Breast epithelium (tissue), 4 donors: ENCODE data around the gene ACTR1B. TPM values are rescaled to one million over a fixed set of nuclear protein-coding genes. Genes with fewer than 3 reads are reported as not detected.
A peak's percentile ranks its signal among the peaks of the same experiment; 100 is the strongest.

ENCODE experiments used
- DNase-seq, 2 donors: peaks; one replicate each; pipeline ENCODE4 v3.0.0-alpha.2; 2019; ENCODE audit warnings: low spot score in 2 of 2
- H3K27ac ChIP-seq, 2 donors: fragments of 200-600 bp; sonication (generic) in 1 of 2; one replicate each; pipeline ENCODE4 v1.5.1; 2016 to 2019; ENCODE audit warnings: mild to moderate bottlenecking in 1 of 2
- H3K27me3 ChIP-seq, 2 donors: fragments of 200-600 bp; sonication (generic) in 1 of 2; one replicate each; pipeline versions ENCODE4 v1.5.1 to v1.6.0; 2017 to 2019; ENCODE audit warnings: control low read depth in 1 of 2, mild to moderate bottlenecking in 1 of 2
- H3K36me3 ChIP-seq: fragments of 200-600 bp; one replicate; pipeline ENCODE4 v1.5.1; 2019
- H3K4me1 ChIP-seq, 2 donors: fragments of 200-600 bp; sonication (generic); one replicate each; pipeline ENCODE4 v1.5.1; 2016 to 2019; ENCODE audit warnings: control low read depth in 1 of 2
- H3K4me3 ChIP-seq, 3 donors: fragments of 200-600 bp; sonication (generic); 1 replicate in 2 of 3; 2 replicates in 1 of 3; pipeline ENCODE4 v1.5.1; 2016 to 2019; ENCODE audit warnings: mild to moderate bottlenecking in 3 of 3, moderate library complexity in 2 of 3
- H3K9me3 ChIP-seq, 2 donors: fragments of 200-600 bp; sonication (generic) in 1 of 2; one replicate each; pipeline ENCODE4 v1.5.1; 2016 to 2019; ENCODE audit warnings: control low read depth in 1 of 2
- CTCF ChIP-seq, 3 donors: fragments of 450-650 bp; IDR thresholded peaks; one replicate each; pipeline ENCODE4 v1.5.1; 2016 to 2017; ENCODE audit warnings: antibody characterized with exemption in 3 of 3, mild to moderate bottlenecking in 3 of 3, moderate library complexity in 3 of 3
- POLR2A ChIP-seq: fragments of 450-650 bp; IDR thresholded peaks from one replicate; pipeline ENCODE4 v1.6.1; 2016; ENCODE audit warnings: antibody characterized with exemption, mild to moderate bottlenecking, moderate library complexity
- POLR2AphosphoS5 ChIP-seq, 3 donors: sonication (generic); formaldehyde crosslinking; IDR thresholded peaks; one replicate each; pipeline ENCODE4 v1.6.1; 2017; ENCODE audit warnings: antibody characterized with exemption in 3 of 3
- intact Hi-C: fragments of 100-400 bp; cut with DNase I; formaldehyde crosslinking; loops from one replicate; pipeline ENCODE4 v1.15.1; 2023; ENCODE audit warnings: low total_unique reads
- total RNA-seq, 3 donors: library from RNA; depleted of rRNA; stranded (reverse); fragments of >200 nt; gene quantifications; one replicate each; pipeline ENCODE4 v1.1.0, GENCODE V29; 2016

ACTR1B gene
- total RNA-seq, 3 donors from 2014 or later, result 59.6 to 74.6 (median 61.9) TPM

- H3K36me3 ChIP-seq, result no peaks in the 10 kb centered on the region
- H3K4me3 ChIP-seq, result no peak overlapping the region
- H3K27ac ChIP-seq, result no peak overlapping the region
- no peaks in the 10 kb centered on the region for H3K4me1 ChIP-seq
- TF ChIP-seq CTCF (IDR thresholded peaks at IDR 0.05) (no peak), POLR2AphosphoS5 (IDR thresholded peaks at IDR 0.05) (no peak)
- DNase-seq, result peak in 1 of 2 donors; percentile 2
- intact Hi-C loops, result loop anchor here (10.0 kb wide), 1 partner anchor 104 kb away; no protein-coding TSS in a partner anchor
- H3K27me3 ChIP-seq, result no peaks in the 10 kb centered on the region
- H3K9me3 ChIP-seq, result no peaks in the 10 kb centered on the region
Measured at GRCh38 chr2:97698530-97698929, 34.7 kb upstream of the ACTR1B start.

GRCh38 chr2:97697252-97698235, 33.7 kb upstream of the ACTR1B start:
- DNase-seq, result peak; percentile 86 to 91
- H3K27me3 ChIP-seq, result no peaks in the 10 kb centered on the region
- H3K36me3 ChIP-seq, result no peaks in the 10 kb centered on the region
- H3K9me3 ChIP-seq, result no peaks in the 10 kb centered on the region
- intact Hi-C loops, result loop anchor here (10.0 kb wide), 1 partner anchor 103 kb away; no protein-coding TSS in a partner anchor
- H3K27ac ChIP-seq, result no peak overlapping the region
- no peaks in the 10 kb centered on the region for H3K4me1 ChIP-seq
- H3K4me3 ChIP-seq, result no peak overlapping the region
- TF ChIP-seq CTCF (IDR thresholded peaks at IDR 0.05), result peak; percentile 97 to 98 (median 97)
- no peak for TF ChIP-seq POLR2A
- peak in 1 of 3 donors; percentile 65 for TF ChIP-seq POLR2AphosphoS5 (IDR thresholded peaks at IDR 0.05)

GRCh38 chr2:97695744-97696143, 31.9 kb upstream of the ACTR1B start:
- no peak overlapping the region for H3K4me3 ChIP-seq
- no peaks in the 10 kb centered on the region for H3K9me3 ChIP-seq
- no peaks in the 10 kb centered on the region for H3K36me3 ChIP-seq
- no peaks in the 10 kb centered on the region for H3K4me1 ChIP-seq
- intact Hi-C loops, result loop anchor here (10.0 kb wide), 1 partner anchor 101 kb away; no protein-coding TSS in a partner anchor
- TF ChIP-seq POLR2A (no peak), POLR2AphosphoS5 (IDR thresholded peaks at IDR 0.05) (no peak), CTCF (IDR thresholded peaks at IDR 0.05) (no peak)
- H3K27me3 ChIP-seq, result no peaks in the 10 kb centered on the region
- no peak overlapping the region for H3K27ac ChIP-seq
- peak in 1 of 2 donors; percentile 1 for DNase-seq

GRCh38 chr2:97693476-97693875, 29.6 kb upstream of the ACTR1B start:
- Histone ChIP-seq H3K4me1 (no peaks in the 10 kb centered on the region), H3K4me3 (no peak overlapping the region), H3K27me3 (no peaks in the 10 kb centered on the region), H3K9me3 (no peaks in the 10 kb centered on the region), H3K36me3 (no peaks in the 10 kb centered on the region), H3K27ac (no peak overlapping the region)
- intact Hi-C loops, result loop anchor here (10.0 kb wide), 1 partner anchor 99 kb away; no protein-coding TSS in a partner anchor
- TF ChIP-seq POLR2AphosphoS5 (IDR thresholded peaks at IDR 0.05), result no peak
- TF ChIP-seq POLR2A, result no peak
- no peak for TF ChIP-seq CTCF (IDR thresholded peaks at IDR 0.05)
- DNase-seq, result no peak

- Histone ChIP-seq H3K4me3 (no peak overlapping the region), H3K4me1 (no peaks in the 10 kb centered on the region), H3K36me3 (no peaks in the 10 kb centered on the region), H3K27ac (no peak overlapping the region), H3K9me3 (no peaks in the 10 kb centered on the region), H3K27me3 (no peaks in the 10 kb centered on the region)
- DNase-seq, result no peak
- intact Hi-C loops, result loop anchor here (10.0 kb wide), 1 partner anchor 96 kb away; no protein-coding TSS in a partner anchor
- TF ChIP-seq CTCF (IDR thresholded peaks at IDR 0.05) (no peak), POLR2AphosphoS5 (IDR thresholded peaks at IDR 0.05) (no peak), POLR2A (no peak)
Measured at GRCh38 chr2:97691166-97691565, 27.3 kb upstream of the ACTR1B start.
